NCI-H128 (cell line): ENCODE data around the gene MYD88.

ENCODE experiments used
- DNase-seq: peaks from one replicate; lab custom pipeline; 2025; ENCODE audit not compliant: unreplicated experiment; lab: John Stamatoyannopoulos, UW

Gene MYD88

GRCh38 chr3:38138349-38139190 lies at the start of gene MYD88:
Gene MYD88 (plus strand): TSS chr3:38138661. CDS start chr3:38138701, 40 bp downstream.
- no peak for DNase-seq

- DNase-seq: no peak
Measured at GRCh38 chr3:38089163-38089562, 49.3 kb upstream of the MYD88 start.

GRCh38 chr3:38090453-38090852 lies 48.0 kb upstream of the MYD88 start:
- DNase-seq: no peak

GRCh38 chr3:38094999-38095398 lies 43.5 kb upstream of the MYD88 start:
- DNase-seq: no peak

GRCh38 chr3:38095669-38096483 lies 42.6 kb upstream of the MYD88 start:
- no peak for DNase-seq

GRCh38 chr3:38097446-38098375 lies 40.8 kb upstream of the MYD88 start:
- DNase-seq: no peak

- no peak for DNase-seq
Measured at GRCh38 chr3:38098376-38098723, 40.1 kb upstream of the MYD88 start.

- no peak for DNase-seq
Measured at GRCh38 chr3:38099518-38099917, 38.9 kb upstream of the MYD88 start.

- no peak for DNase-seq
Measured at GRCh38 chr3:38100498-38100897, 38.0 kb upstream of the MYD88 start.

GRCh38 chr3:38101811-38102443 lies 36.5 kb upstream of the MYD88 start:
- DNase-seq: no peak

- no peak for DNase-seq
Measured at GRCh38 chr3:38102444-38102814, 36.0 kb upstream of the MYD88 start.

GRCh38 chr3:38105525-38105924 lies 32.9 kb upstream of the MYD88 start:
- DNase-seq: no peak

- DNase-seq: no peak
Measured at GRCh38 chr3:38107911-38108648, 30.4 kb upstream of the MYD88 start.

GRCh38 chr3:38108649-38109579 lies 29.5 kb upstream of the MYD88 start:
- no peak for DNase-seq

- DNase-seq: no peak
Measured at GRCh38 chr3:38109580-38110313, 28.7 kb upstream of the MYD88 start.

GRCh38 chr3:38110314-38111050 lies 28.0 kb upstream of the MYD88 start:
- DNase-seq: no peak

GRCh38 chr3:38111201-38111600 lies 27.3 kb upstream of the MYD88 start:
- DNase-seq: no peak
